H1 (cell line): ENCODE measurements around the gene ADA. TPM values are rescaled to one million over a fixed set of nuclear protein-coding genes. Genes with fewer than 3 reads are reported as not detected.

Experiments
- SIRT6 ChIP-seq: IDR thresholded peaks from one replicate; pipeline ENCODE4 v1.7.1; 2012; ENCODE audit warnings: low read length, inconsistent platforms
- TAF7 ChIP-seq: optimal IDR thresholded peaks from 2 replicates; pipeline ENCODE3; 2011; ENCODE audit warnings: low read depth, mild to moderate bottlenecking, inconsistent platforms, low read length, moderate library complexity, borderline replicate concordance
- polyA plus RNA-seq, 7 experiments: library from polyadenylated mRNA; depleted of rRNA in 3 of 7; stranded (reverse) in 5 of 7; unstranded in 2 of 7; fragments of >200 nt in 5 of 7; fragments of 200-250 nt in 2 of 7; gene quantifications; 1 replicate in 5 of 7; 2 replicates in 1 of 7; 4 replicates in 1 of 7; pipeline versions ENCODE4 v1.2.1 to v1.2.3, GENCODE V29; 2011 to 2013; ENCODE audit warnings: missing spikeins in 2 of 7, mixed read lengths in 2 of 7
- total RNA-seq: library from RNA; stranded (reverse); fragmentation: NEBNext Ultra II Directional; extraction: Animal tissue kit (Norgen Biotek cat#: 25700); gene quantifications from 2 replicates; pipeline ENCODE4 v1.2.1, GENCODE V29; 2021

The ADA gene
- total and polyA plus RNA-seq, 2 of the 8 experiments (the other 6 are each of a cell fraction or from before 2014, with no cell fraction given): 19.9 to 32.8 TPM

DNA sequence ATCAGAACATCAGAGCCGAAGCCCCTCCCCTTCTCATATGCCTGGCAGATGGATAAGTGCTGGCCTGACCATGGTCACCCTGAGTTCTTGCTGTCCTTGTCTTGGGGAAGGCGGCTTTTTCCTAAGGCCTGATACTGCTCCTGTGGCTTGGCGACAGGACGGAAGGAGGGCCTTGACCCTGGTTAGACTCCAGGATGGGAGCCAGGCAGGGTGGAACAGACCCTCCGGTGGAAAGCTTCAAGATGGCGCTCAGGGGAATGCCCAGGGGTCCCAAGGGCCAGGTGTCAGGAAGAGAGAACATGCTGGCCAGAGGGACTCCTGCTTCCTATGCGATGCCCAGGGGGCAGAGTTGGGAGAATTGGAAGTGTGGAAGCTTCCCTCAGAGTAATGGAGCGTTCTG lies 29.6 kb downstream of the ADA start (continued):
- TF ChIP-seq TAF7 (no peak), SIRT6 (no peak)
